Measurements from ENCODE around the gene ST6GALNAC4. TPM values are rescaled to one million over a fixed set of nuclear protein-coding genes. Genes with fewer than 3 reads are reported as not detected.

ST6GALNAC4 gene
- total and polyA plus RNA-seq, 5 donors, result 24.3 to 36.7 (median 31.4) TPM

GRCh38 chr9:127868278-127868902 is 48.5 kb downstream of the ST6GALNAC4 start:
- no peaks in the 10 kb centered on the region for H3K9me3 ChIP-seq (ENCODE audit: control insufficient read depth, low read length)
- WGBS, result 82% methylated on average over 18 of the region's 18 CpGs
- peaks cover 3% of the 10 kb centered on the region for H3K4me1 ChIP-seq (ENCODE audit: control insufficient read depth, insufficient read depth, low read length)
- H3K27me3 ChIP-seq (ENCODE audit: control insufficient read depth, insufficient read depth), result no peaks in the 10 kb centered on the region
- DNase-seq (peak in 2 of 3 donors; percentile 6 to 57), ATAC-seq (no peak)
- no peak overlapping the region for H3K4me3 ChIP-seq (ENCODE audit: low read length)
- H3K27ac ChIP-seq (ENCODE audit: low read length), result peak overlapping the region; percentile 32
- intact Hi-C loops (cut with DNase I), result no loop called here

GRCh38 chr9:127867356-127868277 is 49.2 kb downstream of the ST6GALNAC4 start:
- Histone ChIP-seq H3K9me3 (ENCODE audit: control insufficient read depth, low read length) (no peaks in the 10 kb centered on the region), H3K27ac (ENCODE audit: low read length) (peak overlapping the region; percentile 71), H3K4me1 (ENCODE audit: control insufficient read depth, insufficient read depth, low read length) (peaks cover 3% of the 10 kb centered on the region), H3K4me3 (ENCODE audit: low read length) (no peak overlapping the region), H3K27me3 (ENCODE audit: control insufficient read depth, insufficient read depth) (no peaks in the 10 kb centered on the region)
- DNase-seq (peak; percentile 73 to 88 (median 86)), ATAC-seq (peak; percentile 30 to 70)
- WGBS, result 70% methylated on average over 30 of the region's 30 CpGs
- intact Hi-C loops (cut with DNase I), result no loop called here

- Histone ChIP-seq H3K4me3 (ENCODE audit: low read length) (no peak overlapping the region), H3K4me1 (ENCODE audit: control insufficient read depth, insufficient read depth, low read length) (peaks cover 10% of the 10 kb centered on the region), H3K9me3 (ENCODE audit: control insufficient read depth, low read length) (no peaks in the 10 kb centered on the region), H3K27me3 (ENCODE audit: control insufficient read depth, insufficient read depth) (no peaks in the 10 kb centered on the region), H3K27ac (ENCODE audit: low read length) (no peak overlapping the region)
- ATAC-seq (no peak), DNase-seq (peak in 2 of 3 donors; percentile 50 to 57)
- 88% methylated on average over 13 of the region's 13 CpGs for WGBS
- intact Hi-C loops (cut with DNase I), result no loop called here
These were observed 50.3 kb downstream of the ST6GALNAC4 start for GRCh38 chr9:127866535-127866934.

- intact Hi-C loops (cut with DNase I), result no loop called here
- ATAC-seq (no peak), DNase-seq (peak in 2 of 3 donors; percentile 42 to 51)
- Histone ChIP-seq H3K27me3 (ENCODE audit: control insufficient read depth, insufficient read depth) (no peaks in the 10 kb centered on the region), H3K4me1 (ENCODE audit: control insufficient read depth, insufficient read depth, low read length) (peaks cover 14% of the 10 kb centered on the region), H3K9me3 (ENCODE audit: control insufficient read depth, low read length) (no peaks in the 10 kb centered on the region), H3K4me3 (ENCODE audit: low read length) (no peak overlapping the region), H3K27ac (ENCODE audit: low read length) (peak overlapping the region; percentile 39)
- 74% methylated on average over 19 of the region's 19 CpGs for WGBS
These were observed 51.0 kb downstream of the ST6GALNAC4 start for GRCh38 chr9:127865645-127866464.

- WGBS, result 74% methylated on average over 13 of the region's 13 CpGs
- Histone ChIP-seq H3K9me3 (ENCODE audit: control insufficient read depth, low read length) (no peaks in the 10 kb centered on the region), H3K4me1 (ENCODE audit: control insufficient read depth, insufficient read depth, low read length) (peaks cover 23% of the 10 kb centered on the region), H3K27ac (ENCODE audit: low read length) (peak overlapping the region; percentile 97), H3K4me3 (ENCODE audit: low read length) (no peak overlapping the region), H3K27me3 (ENCODE audit: control insufficient read depth, insufficient read depth) (no peaks in the 10 kb centered on the region)
- intact Hi-C loops (cut with DNase I), result loop anchor here in 1 of 4 donors (5.0 kb wide), 1 partner anchor 36 kb away; no protein-coding TSS in a partner anchor
- ATAC-seq, result no peak
- DNase-seq, result no peak
These were observed 53.6 kb downstream of the ST6GALNAC4 start for GRCh38 chr9:127863191-127863621.

GRCh38 chr9:127862075-127863011 is 54.5 kb downstream of the ST6GALNAC4 start:
- peak; percentile 90 to 97 (median 95) for DNase-seq
- peaks cover 30% of the 10 kb centered on the region for H3K4me1 ChIP-seq (ENCODE audit: control insufficient read depth, insufficient read depth, low read length)
- no peak overlapping the region for H3K4me3 ChIP-seq (ENCODE audit: low read length)
- H3K27me3 ChIP-seq (ENCODE audit: control insufficient read depth, insufficient read depth), result no peaks in the 10 kb centered on the region
- H3K27ac ChIP-seq (ENCODE audit: low read length), result peak overlapping the region; percentile 97
- peak; percentile 71 to 72 for ATAC-seq
- intact Hi-C loops (cut with DNase I), result loop anchor here in 1 of 4 donors (5.0 kb wide), 1 partner anchor 35 kb away; no protein-coding TSS in a partner anchor
- H3K9me3 ChIP-seq (ENCODE audit: control insufficient read depth, low read length), result no peaks in the 10 kb centered on the region
- WGBS, result 13% methylated on average over 29 of the region's 29 CpGs

GRCh38 chr9:127860779-127861178 is 56.1 kb downstream of the ST6GALNAC4 start:
- H3K4me1 ChIP-seq (ENCODE audit: control insufficient read depth, insufficient read depth, low read length), result peaks cover 41% of the 10 kb centered on the region
- WGBS, result 76% methylated on average over 11 of the region's 11 CpGs
- intact Hi-C loops (cut with DNase I), result loop anchor here in 1 of 4 donors (5.0 kb wide), 1 partner anchor 33 kb away; no protein-coding TSS in a partner anchor
- peak overlapping the region; percentile 97 for H3K27ac ChIP-seq (ENCODE audit: low read length)
- ATAC-seq (no peak), DNase-seq (no peak)
- no peak overlapping the region for H3K4me3 ChIP-seq (ENCODE audit: low read length)
- H3K27me3 ChIP-seq (ENCODE audit: control insufficient read depth, insufficient read depth), result no peaks in the 10 kb centered on the region
- no peaks in the 10 kb centered on the region for H3K9me3 ChIP-seq (ENCODE audit: control insufficient read depth, low read length)

- Histone ChIP-seq H3K4me1 (ENCODE audit: control insufficient read depth, insufficient read depth, low read length) (peaks cover 41% of the 10 kb centered on the region), H3K27me3 (ENCODE audit: control insufficient read depth, insufficient read depth) (no peaks in the 10 kb centered on the region), H3K27ac (ENCODE audit: low read length) (peak overlapping the region; percentile 97), H3K9me3 (ENCODE audit: control insufficient read depth, low read length) (no peaks in the 10 kb centered on the region), H3K4me3 (ENCODE audit: low read length) (no peak overlapping the region)
- ATAC-seq (peak; percentile 64 to 74), DNase-seq (peak; percentile 87 to 91 (median 88))
- WGBS, result 18% methylated on average over 8 of the region's 8 CpGs
- intact Hi-C loops (cut with DNase I), result loop anchor here in 1 of 4 donors (5.0 kb wide), 1 partner anchor 33 kb away; no protein-coding TSS in a partner anchor
These were observed 56.6 kb downstream of the ST6GALNAC4 start for GRCh38 chr9:127860260-127860659.

- intact Hi-C loops (cut with DNase I), result no loop called here
- no peak overlapping the region for H3K4me3 ChIP-seq (ENCODE audit: low read length)
- peak; percentile 89 to 95 (median 94) for DNase-seq
- no peaks in the 10 kb centered on the region for H3K27me3 ChIP-seq (ENCODE audit: control insufficient read depth, insufficient read depth)
- peak overlapping the region; percentile 97 for H3K27ac ChIP-seq (ENCODE audit: low read length)
- H3K4me1 ChIP-seq (ENCODE audit: control insufficient read depth, insufficient read depth, low read length), result peaks cover 41% of the 10 kb centered on the region
- H3K9me3 ChIP-seq (ENCODE audit: control insufficient read depth, low read length), result no peaks in the 10 kb centered on the region
- 12% methylated on average over 12 of the region's 12 CpGs for WGBS
- peak; percentile 14 to 19 for ATAC-seq
These were observed 58.8 kb downstream of the ST6GALNAC4 start for GRCh38 chr9:127858041-127858512.
